Endothelial cell of hepatic sinusoid (primary cell): ENCODE data around the gene GBA2.

Experiments used
- in situ Hi-C: cut with HindIII; loops from 2 replicates; pipeline ENCODE4 v1.10.0; 2017; ENCODE audit warnings: low sequenced_read_pairs

The GBA2 gene

DNA sequence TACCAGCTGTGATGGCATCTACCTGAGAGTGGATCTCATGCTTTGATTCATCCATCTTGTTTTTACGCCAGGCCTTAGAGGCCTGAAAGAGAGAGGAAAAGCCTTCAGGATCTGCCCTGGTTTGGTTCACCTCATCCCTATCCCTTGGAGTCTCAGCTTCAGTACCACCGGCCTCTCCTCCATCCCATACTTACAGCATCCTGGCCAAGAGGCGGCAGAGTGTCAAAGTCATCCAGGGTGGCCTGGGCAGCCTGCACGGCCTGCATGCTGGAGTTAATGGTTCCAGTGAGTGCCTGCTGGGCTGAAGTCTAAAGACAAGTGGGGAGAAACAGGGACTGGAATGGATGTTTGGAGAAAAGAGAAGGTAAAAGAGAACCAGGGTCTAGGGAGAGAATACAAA lies 29.5 kb downstream of the GBA2 start:
- in situ Hi-C loops, result no loop called here

DNA sequence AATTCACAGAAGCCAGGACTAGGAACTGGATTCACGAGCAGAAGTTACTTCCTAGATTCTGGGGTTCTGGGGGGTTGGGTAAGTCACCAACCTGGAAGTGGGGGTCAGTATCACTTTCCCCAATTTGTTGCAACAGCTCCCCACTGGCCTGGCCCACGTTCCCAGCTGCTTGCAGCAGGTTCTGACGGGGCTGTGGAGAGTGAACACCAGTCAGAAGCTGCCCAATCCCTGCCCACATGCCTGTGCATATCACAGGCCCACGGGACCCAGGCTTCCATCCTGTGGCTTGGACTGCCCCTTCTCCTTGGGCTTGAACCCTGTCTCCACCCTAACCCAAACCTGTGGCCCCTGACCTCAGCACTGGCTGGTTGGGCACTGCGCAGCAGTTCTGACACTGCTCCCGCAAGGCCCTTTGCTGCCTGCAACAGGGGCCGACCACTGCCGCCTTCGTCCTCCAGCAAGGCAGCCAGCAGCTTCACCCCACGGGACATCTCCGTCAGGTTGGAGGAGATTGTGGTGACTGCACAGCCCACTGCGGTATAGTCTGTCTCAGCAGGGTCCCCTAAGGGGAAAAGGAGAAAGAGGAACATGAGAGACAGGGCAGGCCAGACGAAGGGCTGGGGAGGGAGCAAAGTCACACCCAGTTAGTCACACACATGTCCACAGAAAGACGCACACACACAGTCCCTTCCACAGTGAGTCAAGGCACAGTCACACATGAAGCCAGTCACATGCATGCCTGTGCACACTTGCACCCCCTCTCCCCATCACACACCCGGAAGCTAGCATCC lies 30.1 kb downstream of the GBA2 start:
- in situ Hi-C loops, result no loop called here

DNA sequence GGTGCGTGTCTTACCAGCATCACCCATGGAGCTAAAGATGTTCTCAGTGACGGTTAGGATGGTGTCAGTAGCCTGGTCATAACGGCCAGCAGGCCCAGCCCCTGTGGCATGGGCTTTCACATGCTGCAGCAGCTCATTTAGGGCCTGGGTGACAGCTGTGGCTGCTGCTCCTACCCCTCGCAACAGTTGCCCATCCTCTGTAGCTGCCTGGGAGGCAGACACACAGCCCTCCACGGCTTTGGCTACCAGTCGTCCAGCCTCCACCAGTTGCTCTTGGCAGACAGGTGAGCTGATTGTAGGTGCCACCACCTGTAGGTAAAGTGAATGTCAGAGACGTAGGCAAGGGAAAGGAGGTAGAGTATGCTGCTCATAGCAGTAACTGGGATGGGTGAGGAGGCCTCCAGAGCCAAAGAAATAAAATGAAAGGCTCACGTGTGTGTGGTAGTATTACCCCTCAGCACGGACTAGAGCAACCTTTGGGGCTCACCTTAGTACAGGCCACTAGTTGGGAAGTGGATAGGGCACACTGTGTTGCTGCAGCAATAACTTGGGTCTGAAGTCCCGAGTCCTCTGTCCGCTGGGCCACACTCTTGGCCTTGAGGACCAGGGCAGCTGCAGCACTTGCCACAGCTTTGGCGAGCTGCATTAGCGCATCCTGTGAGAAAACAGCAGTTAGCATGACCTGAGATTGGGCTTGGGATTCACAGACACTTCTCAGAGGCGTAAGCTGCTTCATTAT lies 31.7 kb downstream of the GBA2 start:
- in situ Hi-C loops, result no loop called here

DNA sequence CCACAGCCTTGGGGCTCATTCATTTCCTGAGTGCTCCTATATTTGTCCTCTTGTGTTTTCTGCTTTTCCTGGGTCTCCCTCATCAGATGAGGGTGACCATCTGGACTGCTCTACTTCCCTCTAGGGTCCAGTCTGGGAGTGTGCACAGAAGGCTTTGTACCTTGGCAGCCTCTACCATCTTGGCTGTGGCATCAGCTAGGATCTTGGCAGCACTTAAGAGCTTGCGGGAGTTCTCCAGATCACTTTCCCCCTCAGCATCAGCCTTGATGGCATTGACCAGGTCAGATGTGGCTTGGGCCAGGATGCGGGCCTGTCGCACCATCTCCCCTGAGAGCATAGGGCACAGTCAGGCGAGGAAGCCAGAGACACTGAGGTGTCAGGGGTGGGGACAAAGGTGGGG lies 32.8 kb downstream of the GBA2 start:
- in situ Hi-C loops, result no loop called here

DNA sequence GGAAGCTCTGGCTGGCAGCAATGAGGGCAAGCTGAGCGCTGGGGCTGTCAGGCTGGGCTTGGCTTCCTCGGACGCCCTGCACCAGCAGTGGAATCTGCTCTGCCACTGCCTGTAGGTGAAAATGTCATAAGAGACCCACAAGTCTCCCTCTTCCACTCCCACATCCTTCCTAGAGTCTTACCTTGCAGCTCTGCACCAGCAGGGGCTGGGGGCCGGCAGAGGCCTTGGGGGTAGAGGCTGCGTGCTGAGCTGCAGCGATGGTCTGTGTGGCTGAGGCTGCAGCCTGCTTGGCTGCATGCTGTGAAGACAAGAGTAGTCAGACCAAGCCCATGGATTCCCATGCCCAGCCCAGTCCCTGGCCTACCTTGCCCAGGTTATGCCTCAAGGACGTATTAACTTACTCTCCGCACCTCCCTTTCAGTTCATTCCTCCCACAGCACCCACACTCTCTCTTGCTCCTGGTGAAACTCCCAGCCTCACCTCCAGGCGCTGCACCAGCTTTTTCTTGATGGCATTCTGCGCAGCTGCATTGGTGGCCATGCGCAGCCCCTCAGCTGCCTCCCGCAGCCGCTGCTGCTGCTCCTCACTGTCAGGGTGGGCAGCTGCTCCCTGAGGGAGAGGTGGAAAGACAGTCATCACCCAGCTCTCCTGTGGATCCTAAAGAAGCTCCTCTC lies 34.3 kb downstream of the GBA2 start:
- in situ Hi-C loops, result loop anchor here (5.0 kb wide), 1 partner anchor 67 kb away; no protein-coding TSS in a partner anchor

DNA sequence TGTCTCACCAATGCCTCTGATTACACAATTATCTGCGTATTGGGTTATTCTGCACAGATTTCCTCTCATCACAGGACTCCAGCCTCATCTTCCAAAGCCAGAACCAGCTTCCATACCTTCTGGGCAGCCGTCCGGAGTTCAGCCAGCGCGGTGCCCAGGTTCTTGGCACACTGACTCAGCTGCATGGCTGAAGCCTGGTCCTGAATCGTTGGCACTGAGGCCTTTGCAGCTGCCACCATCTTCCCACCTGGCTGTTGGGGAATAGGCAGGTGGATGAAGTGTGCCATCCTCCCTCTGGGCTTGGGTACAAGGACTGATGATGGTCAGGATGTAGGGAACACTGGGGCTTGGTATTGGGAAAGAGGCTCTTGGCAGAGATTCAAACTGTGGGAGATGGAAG lies 34.9 kb downstream of the GBA2 start:
- in situ Hi-C loops, result loop anchor here (5.0 kb wide), 1 partner anchor 67 kb away; no protein-coding TSS in a partner anchor

DNA sequence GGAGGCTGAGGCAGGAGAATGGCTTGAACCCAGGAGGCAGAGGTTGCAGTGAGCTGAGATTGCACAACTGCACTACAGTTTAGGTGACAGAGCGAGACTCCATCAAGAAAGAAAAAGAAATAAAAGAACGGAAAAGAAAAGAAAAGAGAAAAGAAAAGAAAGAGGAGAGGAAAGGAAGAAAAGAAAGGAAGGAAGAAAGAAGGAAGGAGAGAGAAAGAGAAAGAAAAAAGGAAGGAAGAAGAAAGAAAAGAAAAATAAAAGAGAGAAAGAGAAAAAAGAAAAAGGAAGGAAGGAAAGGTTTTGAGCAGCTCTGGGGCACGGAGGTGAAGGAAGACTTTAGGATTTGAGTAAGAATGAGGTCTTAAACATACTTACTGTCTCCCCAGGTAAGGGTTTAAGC lies 35.5 kb downstream of the GBA2 start:
- in situ Hi-C loops, result loop anchor here (5.0 kb wide), 1 partner anchor 66 kb away; no protein-coding TSS in a partner anchor

DNA sequence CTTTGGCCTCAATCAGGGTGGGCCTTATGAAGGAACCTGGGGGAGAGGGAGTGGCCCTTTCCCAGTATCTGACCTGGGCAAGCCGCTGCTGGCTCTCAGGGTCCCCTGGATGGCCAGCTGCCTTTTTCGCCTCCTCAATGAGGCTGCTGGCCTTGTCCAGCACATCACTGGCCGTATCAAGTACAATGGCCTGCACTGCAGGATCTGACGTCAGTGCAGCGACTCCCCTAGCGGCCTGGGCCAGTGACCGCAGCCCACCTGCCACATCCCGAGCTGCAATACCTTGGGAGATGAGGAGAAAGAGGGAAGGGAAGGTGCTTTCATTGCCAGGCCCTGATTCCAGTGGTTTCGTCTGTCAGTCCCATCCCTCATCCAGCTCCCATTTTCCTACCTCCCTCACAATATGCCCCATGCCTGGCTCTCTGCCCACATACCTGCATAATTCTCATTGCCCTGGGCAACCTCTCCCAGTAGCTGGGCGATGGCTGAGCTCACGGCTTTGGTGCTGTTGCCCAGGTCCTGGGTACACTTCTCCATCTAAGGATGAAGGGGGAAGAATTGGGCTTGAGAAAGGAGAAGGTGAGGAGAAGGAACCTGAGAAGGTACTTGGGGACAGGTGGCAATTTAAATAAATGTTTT lies 36.1 kb downstream of the GBA2 start:
- in situ Hi-C loops, result loop anchor here (5.0 kb wide), 1 partner anchor 66 kb away; no protein-coding TSS in a partner anchor

DNA sequence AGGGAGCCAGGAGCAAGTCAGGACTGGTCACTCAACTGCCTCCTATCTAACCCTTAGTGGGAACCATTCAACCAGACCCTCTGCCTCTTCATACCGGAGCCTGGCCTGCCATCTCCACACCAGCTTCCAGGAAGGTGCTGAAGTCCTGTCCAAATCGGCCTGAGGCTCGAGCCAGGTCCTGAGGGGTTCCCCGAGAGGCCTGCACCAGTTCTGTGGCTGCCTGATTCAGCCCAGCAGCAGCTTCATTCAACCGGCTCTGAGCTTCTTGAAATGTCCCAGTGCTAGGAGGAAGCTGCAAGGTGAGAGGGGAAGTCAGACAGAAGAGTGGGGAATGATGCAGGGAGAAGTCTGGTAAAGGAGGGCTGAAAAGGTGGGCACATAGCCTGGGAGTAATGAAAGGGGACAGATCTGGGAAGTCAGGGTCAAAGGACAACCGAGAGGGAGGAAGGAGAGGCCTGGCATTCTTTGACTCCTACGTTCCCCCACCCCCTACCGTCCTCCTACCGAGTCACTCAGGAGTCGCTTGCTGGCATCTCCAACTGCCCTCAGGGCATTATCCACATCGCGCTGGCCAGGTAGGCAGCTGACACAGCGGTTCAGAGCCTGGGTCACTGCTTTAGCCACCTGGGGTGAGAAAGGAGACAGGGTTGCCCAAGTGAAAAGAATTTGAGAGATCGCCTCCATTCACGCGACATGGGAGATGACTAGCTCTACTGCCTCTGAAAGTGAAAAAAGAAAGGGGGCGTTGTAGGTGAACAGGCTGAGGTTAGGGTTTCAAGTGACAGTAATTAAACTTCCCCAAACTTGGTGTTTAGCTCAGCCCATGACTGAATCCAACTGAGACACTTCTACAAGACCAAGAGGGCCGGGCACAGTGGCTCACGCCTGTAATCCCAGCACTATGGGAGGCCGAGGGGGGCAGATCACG lies 37.3 kb downstream of the GBA2 start:
- in situ Hi-C loops, result loop anchor here (5.0 kb wide), 1 partner anchor 64 kb away; no protein-coding TSS in a partner anchor

DNA sequence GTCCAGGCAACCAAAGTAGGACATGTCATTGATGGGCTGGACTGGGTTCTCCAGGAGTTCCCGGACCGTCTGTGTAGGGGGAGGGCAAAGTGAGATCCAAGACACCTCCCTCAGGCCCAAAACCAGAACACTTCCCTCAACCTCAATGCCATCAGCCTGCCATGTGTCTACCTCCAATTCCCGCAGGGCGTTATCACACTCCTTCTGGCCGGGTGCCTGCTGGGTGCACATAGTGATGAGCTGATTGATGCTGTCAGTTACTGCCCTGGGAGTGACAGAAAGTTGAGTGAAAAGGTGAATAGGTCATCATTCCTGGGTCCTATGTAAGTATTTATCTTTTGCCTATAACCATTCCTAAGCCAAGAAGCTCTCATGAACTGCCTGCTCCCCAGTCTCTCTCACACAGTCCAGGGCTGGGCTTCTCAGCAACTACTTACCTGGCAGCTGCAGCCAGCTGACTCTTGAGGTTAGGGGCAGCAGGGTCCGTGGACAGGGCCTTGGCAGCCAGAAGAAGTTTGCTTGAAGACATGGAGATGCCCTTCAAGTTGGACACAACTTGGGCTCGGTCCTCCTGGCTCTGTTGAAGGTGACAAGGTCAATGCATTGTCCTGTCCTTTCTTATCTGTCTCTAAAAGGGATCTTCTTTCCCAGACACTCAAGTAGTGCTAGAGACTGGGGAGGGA lies 38.1 kb downstream of the GBA2 start:
- in situ Hi-C loops, result loop anchor here (5.0 kb wide), 1 partner anchor 64 kb away; no protein-coding TSS in a partner anchor

DNA sequence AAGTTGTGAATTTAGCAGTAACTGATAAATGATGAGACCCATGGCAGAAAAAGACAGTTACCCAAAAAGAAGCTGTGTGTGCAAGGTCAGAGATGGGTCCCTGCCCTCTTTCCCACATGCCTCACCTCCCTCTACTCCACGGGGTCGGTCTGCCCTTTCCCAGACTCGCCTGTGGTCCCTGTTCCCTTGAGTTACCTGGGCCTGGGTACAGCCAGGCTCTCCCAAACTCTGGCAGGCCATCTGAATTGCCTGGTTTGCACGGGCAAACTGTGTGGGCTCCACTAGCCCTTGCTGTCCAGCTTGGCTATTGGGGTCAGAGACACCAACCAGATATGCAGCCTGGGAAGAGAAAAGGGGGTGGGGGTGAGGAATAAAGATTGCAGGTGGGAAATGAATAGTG lies 40.9 kb downstream of the GBA2 start:
- in situ Hi-C loops, result no loop called here

DNA sequence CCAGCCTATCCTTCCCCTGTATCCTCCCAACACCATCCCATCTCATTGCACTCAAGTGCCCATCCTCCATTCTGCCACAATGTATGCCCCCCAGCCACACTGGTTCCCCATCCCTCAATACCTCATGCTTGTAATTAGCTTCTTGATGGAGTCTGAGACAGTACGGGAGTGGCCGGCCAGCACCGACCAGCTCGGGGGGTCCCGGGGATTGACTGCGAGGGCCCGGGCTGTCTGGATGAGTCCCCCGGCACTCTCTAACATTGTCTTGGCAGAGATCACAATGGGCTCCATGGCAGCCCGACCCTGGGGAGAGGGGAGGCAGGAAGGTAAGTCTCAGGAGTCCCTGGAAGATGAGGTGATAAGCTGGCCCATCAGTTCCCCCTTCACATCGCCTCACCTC lies 42.1 kb downstream of the GBA2 start:
- in situ Hi-C loops, result no loop called here

DNA sequence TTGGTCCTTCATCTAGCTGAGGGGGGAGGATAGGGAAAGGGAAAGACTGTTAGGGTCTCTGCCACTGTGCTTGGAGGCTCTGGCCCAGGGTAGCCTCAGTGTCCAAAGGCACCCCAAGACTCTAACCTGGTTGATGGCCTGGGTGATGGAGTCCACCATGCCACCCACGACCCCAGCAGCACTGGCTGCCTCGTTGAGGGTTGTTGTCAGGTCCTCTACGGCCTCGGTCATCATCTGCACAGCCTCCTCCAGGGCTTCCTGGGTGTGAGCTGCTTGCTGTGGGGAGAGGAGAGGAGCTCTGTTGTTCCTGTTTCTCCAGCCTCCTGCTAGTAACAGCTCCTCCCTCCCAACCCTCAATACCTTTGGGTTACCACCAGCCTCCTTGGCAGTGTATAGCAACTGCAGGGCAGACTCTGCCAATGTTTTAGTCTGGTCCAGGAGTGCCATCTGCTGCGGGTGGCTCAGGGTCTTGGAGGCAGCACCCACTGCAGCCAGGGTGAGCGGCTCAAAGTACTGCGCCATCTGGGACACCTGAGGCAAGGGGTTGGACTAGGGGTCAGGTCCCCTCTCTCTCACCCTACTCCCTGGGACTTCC lies 43.1 kb downstream of the GBA2 start:
- in situ Hi-C loops, result no loop called here

DNA sequence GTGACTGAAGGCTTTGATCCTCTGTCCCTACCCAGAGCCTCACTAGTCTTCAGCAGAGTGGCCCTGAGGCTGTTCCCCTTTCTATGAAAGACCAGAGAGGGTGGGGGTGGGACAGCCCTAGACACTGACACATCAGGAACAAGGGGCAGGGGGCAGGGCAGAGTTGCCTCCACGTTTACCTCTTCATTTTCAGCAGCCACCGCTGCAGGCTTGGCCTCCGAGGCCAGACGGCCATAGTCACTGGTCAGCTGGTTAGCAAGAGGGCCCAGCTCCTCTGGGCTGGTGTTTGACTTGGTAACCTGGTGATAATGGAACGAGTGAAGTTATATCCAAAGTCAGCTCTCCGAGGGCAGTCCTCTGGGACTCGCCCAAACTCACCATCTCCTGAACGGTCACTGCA lies 43.7 kb downstream of the GBA2 start:
- in situ Hi-C loops, result no loop called here

DNA sequence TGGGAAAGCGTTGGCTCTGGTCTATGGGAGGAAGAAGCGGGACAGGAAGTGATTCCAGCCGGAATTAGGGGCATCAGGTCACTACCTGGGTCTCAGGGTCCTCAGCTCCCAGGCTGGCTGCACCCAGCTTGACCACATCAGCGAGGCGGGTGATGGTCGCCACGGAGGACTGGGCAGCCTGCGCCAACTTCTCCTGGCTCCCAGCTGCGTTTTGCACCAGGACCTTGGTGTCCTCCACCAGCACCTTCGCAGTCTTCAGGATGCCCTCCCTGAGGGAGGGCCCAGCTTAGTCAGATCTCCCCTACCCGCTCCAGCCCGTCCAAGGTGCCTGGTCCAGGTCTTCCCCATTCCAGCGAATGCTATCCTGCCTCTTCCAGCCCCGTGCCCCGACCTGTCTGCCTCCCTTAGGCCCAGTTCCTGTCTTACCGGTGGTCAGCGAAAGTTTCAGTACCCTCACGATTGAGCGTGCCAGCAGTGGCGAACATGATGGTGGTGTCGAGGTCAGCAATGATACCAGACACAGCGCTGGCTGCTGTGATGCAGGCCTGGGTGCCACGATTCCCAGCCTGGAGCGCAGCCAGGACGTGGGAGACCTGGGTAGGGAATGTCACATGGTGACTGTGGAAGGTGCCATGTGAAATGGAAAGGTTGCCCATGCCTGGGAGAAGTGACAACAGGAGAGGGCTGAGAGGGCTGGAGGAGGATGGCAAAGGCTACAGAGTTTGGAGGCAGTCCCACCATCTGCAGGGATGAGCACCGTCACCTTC lies 44.9 kb downstream of the GBA2 start:
- in situ Hi-C loops, result no loop called here

DNA sequence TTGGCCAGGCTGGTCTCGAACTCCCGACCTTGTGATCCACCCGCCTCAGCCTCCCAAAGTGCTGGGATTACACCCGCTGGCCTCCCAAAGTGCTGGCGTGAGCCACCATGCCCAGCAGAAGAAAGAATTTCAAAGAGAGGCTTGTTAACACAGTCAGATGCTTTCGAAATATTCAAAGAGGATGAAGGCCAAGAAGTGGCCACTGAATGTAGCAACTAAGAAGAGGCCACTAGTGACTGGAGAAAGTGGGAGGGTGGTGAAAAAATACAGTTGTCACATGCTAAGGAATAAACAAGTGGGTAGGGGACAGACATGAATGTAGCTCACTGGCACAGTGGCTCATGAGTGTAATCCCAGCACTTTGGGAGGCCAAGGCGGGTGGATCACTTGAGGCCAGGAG lies 46.3 kb downstream of the GBA2 start:
- in situ Hi-C loops, result no loop called here

DNA sequence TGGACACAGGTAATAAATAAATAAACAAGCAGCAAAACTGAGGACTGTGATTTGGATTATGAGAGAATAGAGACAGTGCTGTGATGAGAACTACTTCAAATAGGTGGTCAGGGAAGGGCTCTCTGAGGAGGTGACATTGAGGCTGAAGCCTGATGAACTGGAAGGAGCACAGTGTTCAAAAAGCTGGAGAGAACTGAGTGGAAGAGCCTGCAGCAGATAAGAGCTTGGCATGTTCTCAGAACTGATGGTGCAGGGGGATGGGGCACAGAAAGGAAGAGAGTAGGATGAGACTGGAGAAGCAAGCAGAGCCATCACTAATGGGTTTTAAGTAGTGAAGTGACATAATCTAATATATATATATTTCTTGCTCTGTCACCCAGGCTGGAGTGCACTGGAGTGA lies 48.1 kb downstream of the GBA2 start:
- in situ Hi-C loops, result no loop called here

DNA sequence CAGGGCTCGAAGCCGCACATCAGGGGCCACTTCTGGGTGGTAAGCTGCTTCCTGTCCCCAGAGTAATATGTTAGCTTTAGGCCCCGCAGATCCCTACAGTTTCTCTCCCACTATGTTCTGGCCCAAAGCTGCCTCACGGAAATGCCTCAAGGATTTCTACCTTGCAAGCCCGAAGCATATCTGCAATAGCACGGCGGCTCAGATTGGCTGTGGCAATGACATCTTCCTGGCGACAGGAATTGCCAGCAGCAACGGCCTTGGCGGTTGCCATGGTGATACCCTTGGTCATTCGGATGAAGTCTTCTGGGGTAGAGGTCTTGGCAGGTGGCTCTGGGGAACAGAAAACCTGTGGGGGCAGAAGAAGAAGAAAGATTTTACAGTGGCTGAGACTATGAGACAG lies 49.0 kb downstream of the GBA2 start:
- in situ Hi-C loops, result no loop called here
